WTC11 (cell line): ENCODE data around the gene IGFBP1.

ENCODE experiments used
- ATF2 ChIP-seq: sonication (generic); formaldehyde crosslinking; IDR thresholded peaks from 2 replicates; pipeline ENCODE4 v1.8.1; 2022; ENCODE audit warnings: low read depth, missing genetic modification reagents, borderline replicate concordance
- ESRRA ChIP-seq: sonication (generic); formaldehyde crosslinking; IDR thresholded peaks from 2 replicates; pipeline ENCODE4 v1.8.1; 2022; ENCODE audit warnings: mild to moderate bottlenecking, missing genetic modification reagents, borderline replicate concordance
- KAT7 ChIP-seq: sonication (generic); formaldehyde crosslinking; IDR thresholded peaks from 2 replicates; pipeline ENCODE4 v1.8.1; 2023; ENCODE audit warnings: missing genetic modification reagents, mild to moderate bottlenecking, borderline replicate concordance
- MXD4 ChIP-seq: fragments of 250-450 bp; sonication (Bioruptor Pico); IDR thresholded peaks from 2 replicates; pipeline ENCODE4 v1.8.0; 2021; ENCODE audit warnings: mild to moderate bottlenecking, moderate library complexity, borderline replicate concordance
- NR3C1 ChIP-seq: sonication (generic); formaldehyde crosslinking; conservative IDR thresholded peaks from 2 replicates; pipeline ENCODE4 v1.8.1; 2023; ENCODE audit warnings: low read depth, mild to moderate bottlenecking, missing genetic modification reagents
- SP1 ChIP-seq: sonication (generic); formaldehyde crosslinking; conservative IDR thresholded peaks from 2 replicates; pipeline ENCODE4 v1.8.1; 2022; ENCODE audit warnings: missing genetic modification reagents
- TEAD1 ChIP-seq: sonication (generic); formaldehyde crosslinking; IDR thresholded peaks from 2 replicates; pipeline ENCODE4 v1.8.0; 2022; ENCODE audit warnings: mild to moderate bottlenecking, missing genetic modification reagents
- ZNF281 ChIP-seq: sonication (generic); formaldehyde crosslinking; IDR thresholded peaks from 2 replicates; pipeline ENCODE4 v1.8.0; 2023; ENCODE audit warnings: mild to moderate bottlenecking, missing genetic modification reagents
- ZNF423 ChIP-seq: fragments of 250-450 bp; sonication (Bioruptor Pico); IDR thresholded peaks from 2 replicates; pipeline ENCODE4 v2.1.2; 2022; ENCODE audit warnings: mild to moderate bottlenecking, moderate library complexity
- TF ChIP-seq, protein P1 (sequence below): sonication (generic); formaldehyde crosslinking; IDR thresholded peaks from 2 replicates; pipeline ENCODE4 v1.8.0; 2022; ENCODE audit warnings: missing genetic modification reagents
- TF ChIP-seq, protein P2 (sequence below): fragments of 200-600 bp; IDR thresholded peaks from 2 replicates; pipeline ENCODE4 v1.8.0; 2022; ENCODE audit warnings: antibody characterized with exemption
- TF ChIP-seq, protein P3 (sequence below): sonication (generic); formaldehyde crosslinking; conservative IDR thresholded peaks from 2 replicates; pipeline ENCODE4 v1.8.1; 2022; ENCODE audit warnings: mild to moderate bottlenecking, missing genetic modification reagents

DNA sequence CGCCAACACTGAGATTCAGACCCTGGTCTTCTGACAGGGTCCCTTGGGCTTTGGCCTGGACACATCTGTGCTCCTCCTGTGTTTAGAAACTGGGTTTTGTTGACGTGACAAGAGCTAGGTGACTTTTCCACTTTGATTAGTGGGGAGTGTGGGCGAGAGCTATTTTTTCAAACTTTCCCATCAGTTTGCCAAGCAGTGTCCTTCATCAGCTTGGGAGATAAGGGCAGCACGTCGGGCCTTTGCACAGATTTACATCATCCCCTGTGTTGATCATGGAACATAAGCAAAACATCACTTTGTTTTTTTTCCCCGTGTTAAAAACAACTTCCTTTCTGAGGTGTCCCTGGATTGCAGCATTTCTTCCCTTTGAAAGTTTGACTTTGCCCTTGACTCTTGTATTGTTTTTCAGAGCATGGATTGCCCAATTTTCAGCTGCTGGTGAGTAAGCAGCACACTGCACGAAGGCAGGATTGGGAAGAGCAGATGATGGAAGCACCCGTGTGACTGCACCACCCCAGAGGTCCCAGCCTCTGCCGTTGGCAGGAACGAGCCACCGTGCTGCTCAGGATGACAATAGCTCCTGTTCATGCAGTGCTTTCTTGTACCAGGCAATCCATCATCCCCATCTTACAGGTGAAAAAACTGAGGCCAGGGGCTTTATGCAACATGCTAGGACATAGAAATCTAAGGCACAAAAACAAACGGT lies 6.4 kb upstream of the IGFBP1 start:
- TF ChIP-seq MXD4 (no peak), ATF2 (CRISPR knock-in tag) (no peak), ZNF281 (CRISPR knock-in tag) (no peak), TEAD1 (no peak), KAT7 (CRISPR knock-in tag) (no peak), ZNF423 (CRISPR knock-in tag) (no peak), ESRRA (CRISPR knock-in tag) (no peak), NR3C1 (CRISPR knock-in tag) (no peak), SP1 (no peak)
- TF ChIP-seq, protein P1, sequence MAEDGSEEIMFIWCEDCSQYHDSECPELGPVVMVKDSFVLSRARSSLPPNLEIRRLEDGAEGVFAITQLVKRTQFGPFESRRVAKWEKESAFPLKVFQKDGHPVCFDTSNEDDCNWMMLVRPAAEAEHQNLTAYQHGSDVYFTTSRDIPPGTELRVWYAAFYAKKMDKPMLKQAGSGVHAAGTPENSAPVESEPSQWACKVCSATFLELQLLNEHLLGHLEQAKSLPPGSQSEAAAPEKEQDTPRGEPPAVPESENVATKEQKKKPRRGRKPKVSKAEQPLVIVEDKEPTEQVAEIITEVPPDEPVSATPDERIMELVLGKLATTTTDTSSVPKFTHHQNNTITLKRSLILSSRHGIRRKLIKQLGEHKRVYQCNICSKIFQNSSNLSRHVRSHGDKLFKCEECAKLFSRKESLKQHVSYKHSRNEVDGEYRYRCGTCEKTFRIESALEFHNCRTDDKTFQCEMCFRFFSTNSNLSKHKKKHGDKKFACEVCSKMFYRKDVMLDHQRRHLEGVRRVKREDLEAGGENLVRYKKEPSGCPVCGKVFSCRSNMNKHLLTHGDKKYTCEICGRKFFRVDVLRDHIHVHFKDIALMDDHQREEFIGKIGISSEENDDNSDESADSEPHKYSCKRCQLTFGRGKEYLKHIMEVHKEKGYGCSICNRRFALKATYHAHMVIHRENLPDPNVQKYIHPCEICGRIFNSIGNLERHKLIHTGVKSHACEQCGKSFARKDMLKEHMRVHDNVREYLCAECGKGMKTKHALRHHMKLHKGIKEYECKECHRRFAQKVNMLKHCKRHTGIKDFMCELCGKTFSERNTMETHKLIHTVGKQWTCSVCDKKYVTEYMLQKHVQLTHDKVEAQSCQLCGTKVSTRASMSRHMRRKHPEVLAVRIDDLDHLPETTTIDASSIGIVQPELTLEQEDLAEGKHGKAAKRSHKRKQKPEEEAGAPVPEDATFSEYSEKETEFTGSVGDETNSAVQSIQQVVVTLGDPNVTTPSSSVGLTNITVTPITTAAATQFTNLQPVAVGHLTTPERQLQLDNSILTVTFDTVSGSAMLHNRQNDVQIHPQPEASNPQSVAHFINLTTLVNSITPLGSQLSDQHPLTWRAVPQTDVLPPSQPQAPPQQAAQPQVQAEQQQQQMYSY (CRISPR knock-in tag) = no peak
- TF ChIP-seq, protein P2, sequence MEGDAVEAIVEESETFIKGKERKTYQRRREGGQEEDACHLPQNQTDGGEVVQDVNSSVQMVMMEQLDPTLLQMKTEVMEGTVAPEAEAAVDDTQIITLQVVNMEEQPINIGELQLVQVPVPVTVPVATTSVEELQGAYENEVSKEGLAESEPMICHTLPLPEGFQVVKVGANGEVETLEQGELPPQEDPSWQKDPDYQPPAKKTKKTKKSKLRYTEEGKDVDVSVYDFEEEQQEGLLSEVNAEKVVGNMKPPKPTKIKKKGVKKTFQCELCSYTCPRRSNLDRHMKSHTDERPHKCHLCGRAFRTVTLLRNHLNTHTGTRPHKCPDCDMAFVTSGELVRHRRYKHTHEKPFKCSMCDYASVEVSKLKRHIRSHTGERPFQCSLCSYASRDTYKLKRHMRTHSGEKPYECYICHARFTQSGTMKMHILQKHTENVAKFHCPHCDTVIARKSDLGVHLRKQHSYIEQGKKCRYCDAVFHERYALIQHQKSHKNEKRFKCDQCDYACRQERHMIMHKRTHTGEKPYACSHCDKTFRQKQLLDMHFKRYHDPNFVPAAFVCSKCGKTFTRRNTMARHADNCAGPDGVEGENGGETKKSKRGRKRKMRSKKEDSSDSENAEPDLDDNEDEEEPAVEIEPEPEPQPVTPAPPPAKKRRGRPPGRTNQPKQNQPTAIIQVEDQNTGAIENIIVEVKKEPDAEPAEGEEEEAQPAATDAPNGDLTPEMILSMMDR = no peak
- TF ChIP-seq, protein P3, sequence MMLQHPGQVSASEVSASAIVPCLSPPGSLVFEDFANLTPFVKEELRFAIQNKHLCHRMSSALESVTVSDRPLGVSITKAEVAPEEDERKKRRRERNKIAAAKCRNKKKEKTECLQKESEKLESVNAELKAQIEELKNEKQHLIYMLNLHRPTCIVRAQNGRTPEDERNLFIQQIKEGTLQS (CRISPR knock-in tag) = no peak
